HG03378 (cell line): ENCODE results near the gene STX19.
"Not testable (repeated sequence)": the region's sequence is repeated elsewhere in the genome, so short reads cannot be mapped to it uniquely, and the experiment has no call there.

Experiments
- ATAC-seq: cut with Tn5 transposase; IDR thresholded peaks from one replicate; pipeline ENCODE4 v1.9.1; 2021; ENCODE audit warnings: mild to moderate bottlenecking, moderate library complexity; ENCODE audit not compliant: unreplicated experiment

The STX19 gene

GRCh38 chr3:93979850-93980676 lies 48.3 kb downstream of the STX19 start, which contains the start of gene ARL13B:
Gene ARL13B (plus strand): TSS chr3:93980155. CDS start chr3:93980424, 269 bp downstream.
- ATAC-seq: peak; percentile 100

GRCh38 chr3:93973131-93974126 lies 55.0 kb downstream of the STX19 start, which contains the start of gene PROS1:
Gene PROS1 (minus strand): TSS chr3:93973896. CDS start chr3:93973749, 147 bp downstream.
- ATAC-seq: peak; percentile 60

GRCh38 chr3:93969997-93970396 lies 58.4 kb downstream of the STX19 start:
- no peak for ATAC-seq

- no peak for ATAC-seq
These were observed 59.0 kb downstream of the STX19 start for GRCh38 chr3:93969443-93969842.

GRCh38 chr3:93965106-93965505 lies 63.3 kb downstream of the STX19 start:
- ATAC-seq: not testable (repeated sequence)
